Activated CD4-positive, alpha-beta T cell treated with anti-CD3 and anti-CD28 coated beads, Interleukin-2, amount 50 U/mL, for 16 hours (primary cell): Measurements from ENCODE around the gene LRRTM4.
A peak's percentile ranks its signal among the peaks of the same experiment; 100 is the strongest.

Source experiments
- DNase-seq: peaks from one replicate; pipeline ENCODE4 v3.0.0-alpha.2; 2020

Gene LRRTM4

GRCh38 chr2:76977846-76978727, 544.1 kb downstream of the LRRTM4 start:
- no peak for DNase-seq

GRCh38 chr2:76975752-76976151, 546.4 kb downstream of the LRRTM4 start:
- DNase-seq = no peak

- no peak for DNase-seq
Measured at GRCh38 chr2:76973610-76974009, 548.6 kb downstream of the LRRTM4 start.

GRCh38 chr2:76965772-76966171, 556.4 kb downstream of the LRRTM4 start:
- no peak for DNase-seq

GRCh38 chr2:76958749-76959148, 563.4 kb downstream of the LRRTM4 start:
- no peak for DNase-seq

- DNase-seq = peak; percentile 8
Measured at GRCh38 chr2:76953733-76954347, 568.3 kb downstream of the LRRTM4 start.

GRCh38 chr2:76946631-76947145, 575.5 kb downstream of the LRRTM4 start:
- DNase-seq = no peak

- no peak for DNase-seq
Measured at GRCh38 chr2:76940559-76940958, 581.6 kb downstream of the LRRTM4 start.

- DNase-seq = no peak
Measured at GRCh38 chr2:76938153-76938552, 584.0 kb downstream of the LRRTM4 start.

- no peak for DNase-seq
Measured at GRCh38 chr2:76932550-76932949, 589.6 kb downstream of the LRRTM4 start.

- DNase-seq = no peak
Measured at GRCh38 chr2:76930056-76930744, 592.0 kb downstream of the LRRTM4 start.

- DNase-seq = no peak
Measured at GRCh38 chr2:76928026-76928425, 594.1 kb downstream of the LRRTM4 start.

GRCh38 chr2:76921006-76921405, 601.2 kb downstream of the LRRTM4 start:
- no peak for DNase-seq

- no peak for DNase-seq
Measured at GRCh38 chr2:76895469-76895868, 626.7 kb downstream of the LRRTM4 start.

GRCh38 chr2:76870581-76870980, 651.6 kb downstream of the LRRTM4 start:
- no peak for DNase-seq

- DNase-seq = no peak
Measured at GRCh38 chr2:76870011-76870410, 652.2 kb downstream of the LRRTM4 start.

- DNase-seq = no peak
Measured at GRCh38 chr2:76867854-76868253, 654.3 kb downstream of the LRRTM4 start.

GRCh38 chr2:76866464-76866863, 655.7 kb downstream of the LRRTM4 start:
- no peak for DNase-seq

- no peak for DNase-seq
Measured at GRCh38 chr2:76862901-76863300, 659.3 kb downstream of the LRRTM4 start.

- no peak for DNase-seq
Measured at GRCh38 chr2:76861708-76862107, 660.5 kb downstream of the LRRTM4 start.

GRCh38 chr2:76851000-76851399, 671.2 kb downstream of the LRRTM4 start:
- DNase-seq = no peak

- DNase-seq = no peak
Measured at GRCh38 chr2:76849086-76849485, 673.1 kb downstream of the LRRTM4 start.

GRCh38 chr2:76839826-76840225, 682.4 kb downstream of the LRRTM4 start:
- DNase-seq = no peak
